ENCODE measurements around the gene EPHB1. TPM values are rescaled to one million over a fixed set of nuclear protein-coding genes. Genes with fewer than 3 reads are reported as not detected.

Gene EPHB1
- polyA plus RNA-seq, 1 of the 3 experiments (the other 2 are of a cell fraction) = 1.2 TPM

DNA sequence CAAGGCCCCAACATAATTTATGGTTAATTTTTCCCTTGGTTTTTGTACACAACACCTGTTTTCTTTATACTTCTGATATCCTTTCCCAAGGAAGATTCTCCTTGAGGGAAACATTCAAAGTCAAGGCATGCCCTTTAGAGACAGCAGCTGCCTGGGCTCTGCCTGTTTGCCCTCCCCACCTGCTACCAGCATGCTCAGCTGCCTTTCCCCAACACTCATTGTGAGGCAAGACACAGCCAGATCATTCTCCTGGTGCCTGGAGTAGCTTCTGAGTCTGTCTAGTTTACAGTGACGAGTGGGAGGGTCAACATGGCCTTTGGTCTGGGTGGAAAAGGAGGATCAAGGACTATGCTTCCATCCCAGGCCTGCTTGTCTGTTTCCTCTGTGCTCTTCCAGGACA lies 132.5 kb downstream of the EPHB1 start (continued):
- TF ChIP-seq USF1 (IDR thresholded peaks at IDR 0.05; ENCODE audit: borderline replicate concordance, low read depth) (no peak), MXI1 (IDR thresholded peaks at IDR 0.05; ENCODE audit: low read depth, low read length) (no peak), FOXM1 (IDR thresholded peaks at IDR 0.05; ENCODE audit: low read depth) (no peak)

- Histone ChIP-seq H3K4me3 (ENCODE audit: low read depth in 2 of 2, low read length in 1 of 2) (no peak overlapping the region), H4K20me1 (ENCODE audit: insufficient read depth) (no peaks in the 10 kb centered on the region), H2AFZ (ENCODE audit: low read depth) (no peak overlapping the region), H3K79me2 (ENCODE audit: insufficient read depth) (no peaks in the 10 kb centered on the region), H3F3A (replicated peaks; ENCODE audit: insufficient read depth) (no peaks in the 10 kb centered on the region), H3K4me2 (no peak overlapping the region), H3K27ac (ENCODE audit: low read depth in 2 of 2, low read length in 1 of 2) (no peak overlapping the region), H3K4me1 (ENCODE audit: control insufficient read depth in 1 of 2, insufficient read depth in 2 of 2, low read depth in 1 of 2, low read length in 1 of 2) (no peaks in the 10 kb centered on the region), H3K9me3 (0 out of 2 replicates have a peak, but pooled peaks cover 4% of the 10 kb centered on the region), H3K36me3 (replicated peaks in 1 of 2; ENCODE audit: control insufficient read depth in 1 of 2, insufficient read depth in 2 of 2, low read length in 1 of 2) (no peaks in the 10 kb centered on the region), H3K9ac (no peak overlapping the region), H3K9me2 (no peaks in the 10 kb centered on the region), H3K27me3 (ENCODE audit: insufficient read depth) (no peaks in the 10 kb centered on the region)
- CTCF ChIA-PET = no interaction called here
- DNase-seq = no peak
- POLR2A ChIA-PET = no interaction called here
- 55% methylated on average over 6 of the region's 6 CpGs for WGBS (ENCODE audit: low lambda C conversion rate)
- no peak for TF ChIP-seq EP300 (IDR thresholded peaks at IDR 0.05; ENCODE audit: borderline replicate concordance in 1 of 2, low read depth in 1 of 2, low read length in 1 of 2)
- TF ChIP-seq TEAD4 (IDR thresholded peaks at IDR 0.05; ENCODE audit: borderline replicate concordance, insufficient read depth) = no peak
- TF ChIP-seq JUND (IDR thresholded peaks at IDR 0.05) = no peak
- TF ChIP-seq GABPA (IDR thresholded peaks at IDR 0.05; ENCODE audit: low read depth) = no peak
- TF ChIP-seq, protein P1, sequence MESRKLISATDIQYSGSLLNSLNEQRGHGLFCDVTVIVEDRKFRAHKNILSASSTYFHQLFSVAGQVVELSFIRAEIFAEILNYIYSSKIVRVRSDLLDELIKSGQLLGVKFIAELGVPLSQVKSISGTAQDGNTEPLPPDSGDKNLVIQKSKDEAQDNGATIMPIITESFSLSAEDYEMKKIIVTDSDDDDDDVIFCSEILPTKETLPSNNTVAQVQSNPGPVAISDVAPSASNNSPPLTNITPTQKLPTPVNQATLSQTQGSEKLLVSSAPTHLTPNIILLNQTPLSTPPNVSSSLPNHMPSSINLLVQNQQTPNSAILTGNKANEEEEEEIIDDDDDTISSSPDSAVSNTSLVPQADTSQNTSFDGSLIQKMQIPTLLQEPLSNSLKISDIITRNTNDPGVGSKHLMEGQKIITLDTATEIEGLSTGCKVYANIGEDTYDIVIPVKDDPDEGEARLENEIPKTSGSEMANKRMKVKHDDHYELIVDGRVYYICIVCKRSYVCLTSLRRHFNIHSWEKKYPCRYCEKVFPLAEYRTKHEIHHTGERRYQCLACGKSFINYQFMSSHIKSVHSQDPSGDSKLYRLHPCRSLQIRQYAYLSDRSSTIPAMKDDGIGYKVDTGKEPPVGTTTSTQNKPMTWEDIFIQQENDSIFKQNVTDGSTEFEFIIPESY (IDR thresholded peaks at IDR 0.05; ENCODE audit: borderline replicate concordance, low read depth) = no peak
- TF ChIP-seq SIN3A (IDR thresholded peaks at IDR 0.05; ENCODE audit: borderline replicate concordance, low read depth, low read length) = no peak
- no peak for TF ChIP-seq NRF1 (IDR thresholded peaks at IDR 0.05; ENCODE audit: low read depth, low read length)
- TF ChIP-seq, protein P2, sequence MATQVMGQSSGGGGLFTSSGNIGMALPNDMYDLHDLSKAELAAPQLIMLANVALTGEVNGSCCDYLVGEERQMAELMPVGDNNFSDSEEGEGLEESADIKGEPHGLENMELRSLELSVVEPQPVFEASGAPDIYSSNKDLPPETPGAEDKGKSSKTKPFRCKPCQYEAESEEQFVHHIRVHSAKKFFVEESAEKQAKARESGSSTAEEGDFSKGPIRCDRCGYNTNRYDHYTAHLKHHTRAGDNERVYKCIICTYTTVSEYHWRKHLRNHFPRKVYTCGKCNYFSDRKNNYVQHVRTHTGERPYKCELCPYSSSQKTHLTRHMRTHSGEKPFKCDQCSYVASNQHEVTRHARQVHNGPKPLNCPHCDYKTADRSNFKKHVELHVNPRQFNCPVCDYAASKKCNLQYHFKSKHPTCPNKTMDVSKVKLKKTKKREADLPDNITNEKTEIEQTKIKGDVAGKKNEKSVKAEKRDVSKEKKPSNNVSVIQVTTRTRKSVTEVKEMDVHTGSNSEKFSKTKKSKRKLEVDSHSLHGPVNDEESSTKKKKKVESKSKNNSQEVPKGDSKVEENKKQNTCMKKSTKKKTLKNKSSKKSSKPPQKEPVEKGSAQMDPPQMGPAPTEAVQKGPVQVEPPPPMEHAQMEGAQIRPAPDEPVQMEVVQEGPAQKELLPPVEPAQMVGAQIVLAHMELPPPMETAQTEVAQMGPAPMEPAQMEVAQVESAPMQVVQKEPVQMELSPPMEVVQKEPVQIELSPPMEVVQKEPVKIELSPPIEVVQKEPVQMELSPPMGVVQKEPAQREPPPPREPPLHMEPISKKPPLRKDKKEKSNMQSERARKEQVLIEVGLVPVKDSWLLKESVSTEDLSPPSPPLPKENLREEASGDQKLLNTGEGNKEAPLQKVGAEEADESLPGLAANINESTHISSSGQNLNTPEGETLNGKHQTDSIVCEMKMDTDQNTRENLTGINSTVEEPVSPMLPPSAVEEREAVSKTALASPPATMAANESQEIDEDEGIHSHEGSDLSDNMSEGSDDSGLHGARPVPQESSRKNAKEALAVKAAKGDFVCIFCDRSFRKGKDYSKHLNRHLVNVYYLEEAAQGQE (IDR thresholded peaks at IDR 0.05; ENCODE audit: low read depth, low read length) = no peak
- TF ChIP-seq RAD21 (IDR thresholded peaks at IDR 0.05; ENCODE audit: low read length) = no peak
- TF ChIP-seq RFX5 (IDR thresholded peaks at IDR 0.05; ENCODE audit: low read length) = no peak
- TF ChIP-seq, protein P3, sequence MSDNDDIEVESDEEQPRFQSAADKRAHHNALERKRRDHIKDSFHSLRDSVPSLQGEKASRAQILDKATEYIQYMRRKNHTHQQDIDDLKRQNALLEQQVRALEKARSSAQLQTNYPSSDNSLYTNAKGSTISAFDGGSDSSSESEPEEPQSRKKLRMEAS (IDR thresholded peaks at IDR 0.05; ENCODE audit: low read depth) = no peak
- TF ChIP-seq TCF12 (IDR thresholded peaks at IDR 0.05) = no peak
- no peak for TF ChIP-seq FOXM1 (IDR thresholded peaks at IDR 0.05; ENCODE audit: low read depth)
- no peak for TF ChIP-seq EZH2phosphoT487 (IDR thresholded peaks at IDR 0.05; ENCODE audit: borderline replicate concordance, low read depth)
- no peak for TF ChIP-seq TAF1 (IDR thresholded peaks at IDR 0.05; ENCODE audit: borderline replicate concordance, low read depth, low read length)
- no peak for TF ChIP-seq MXI1 (IDR thresholded peaks at IDR 0.05; ENCODE audit: low read depth, low read length)
- TF ChIP-seq USF1 (IDR thresholded peaks at IDR 0.05; ENCODE audit: borderline replicate concordance, low read depth) = no peak
- TF ChIP-seq GATA2 (CRISPR knock-in tag; IDR thresholded peaks at IDR 0.05) = no peak
- no peak for TF ChIP-seq FOSL2 (IDR thresholded peaks at IDR 0.05; ENCODE audit: borderline replicate concordance, low read depth)
These were observed 133.3 kb downstream of the EPHB1 start for GRCh38 chr3:134928392-134928791.
